Liver (tissue), 3 donors: ENCODE measurements around the gene ERC2.

Source experiments
- CTCF ChIP-seq: fragments of 150-350 bp; IDR thresholded peaks from 2 replicates; pipeline ENCODE4 v1.5.1; 2017; ENCODE audit warnings: improper control_type of control experiment, low read depth, low read length; ENCODE audit not compliant: missing input control
- GABPA ChIP-seq, 2 donors: IDR thresholded peaks in 1 of 2; conservative IDR thresholded peaks in 1 of 2; 2 replicates each; pipeline ENCODE4 v1.6.1; 2016; ENCODE audit warnings: antibody characterized with exemption in 2 of 2, mild to moderate bottlenecking in 1 of 2, moderate library complexity in 1 of 2
- TF ChIP-seq, protein P1 (sequence below): IDR thresholded peaks from 2 replicates; pipeline ENCODE4 v1.6.1; 2016; ENCODE audit warnings: antibody characterized with exemption, mild to moderate bottlenecking
- donor health status: healthy.
- donor health status: healthy.

DNA sequence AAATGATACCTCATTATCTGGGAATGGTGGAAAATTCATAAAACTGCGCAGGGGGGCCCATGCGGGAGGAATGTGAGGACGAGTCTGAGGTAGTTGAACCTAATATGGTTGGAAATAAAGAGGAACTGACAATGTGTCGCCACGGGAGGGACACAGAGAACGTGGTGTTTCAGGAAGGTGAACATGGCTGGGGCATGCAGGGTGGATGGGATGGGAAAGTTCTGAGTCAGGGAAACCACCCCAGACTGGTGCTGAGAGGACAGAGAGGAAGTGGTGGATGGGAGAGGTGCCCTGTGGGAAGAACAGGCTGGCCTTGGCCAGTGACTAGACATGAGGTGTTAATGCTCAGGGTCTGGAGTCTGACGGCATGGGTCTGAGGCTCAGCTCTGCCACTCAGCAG is 844.0 kb downstream of the ERC2 start:
- TF ChIP-seq CTCF (no peak), GABPA (IDR thresholded peaks at IDR 0.05 in 1 of 2, conservative IDR thresholded peaks at IDR 0.05 in 1 of 2) (no peak)
- TF ChIP-seq, protein P1, sequence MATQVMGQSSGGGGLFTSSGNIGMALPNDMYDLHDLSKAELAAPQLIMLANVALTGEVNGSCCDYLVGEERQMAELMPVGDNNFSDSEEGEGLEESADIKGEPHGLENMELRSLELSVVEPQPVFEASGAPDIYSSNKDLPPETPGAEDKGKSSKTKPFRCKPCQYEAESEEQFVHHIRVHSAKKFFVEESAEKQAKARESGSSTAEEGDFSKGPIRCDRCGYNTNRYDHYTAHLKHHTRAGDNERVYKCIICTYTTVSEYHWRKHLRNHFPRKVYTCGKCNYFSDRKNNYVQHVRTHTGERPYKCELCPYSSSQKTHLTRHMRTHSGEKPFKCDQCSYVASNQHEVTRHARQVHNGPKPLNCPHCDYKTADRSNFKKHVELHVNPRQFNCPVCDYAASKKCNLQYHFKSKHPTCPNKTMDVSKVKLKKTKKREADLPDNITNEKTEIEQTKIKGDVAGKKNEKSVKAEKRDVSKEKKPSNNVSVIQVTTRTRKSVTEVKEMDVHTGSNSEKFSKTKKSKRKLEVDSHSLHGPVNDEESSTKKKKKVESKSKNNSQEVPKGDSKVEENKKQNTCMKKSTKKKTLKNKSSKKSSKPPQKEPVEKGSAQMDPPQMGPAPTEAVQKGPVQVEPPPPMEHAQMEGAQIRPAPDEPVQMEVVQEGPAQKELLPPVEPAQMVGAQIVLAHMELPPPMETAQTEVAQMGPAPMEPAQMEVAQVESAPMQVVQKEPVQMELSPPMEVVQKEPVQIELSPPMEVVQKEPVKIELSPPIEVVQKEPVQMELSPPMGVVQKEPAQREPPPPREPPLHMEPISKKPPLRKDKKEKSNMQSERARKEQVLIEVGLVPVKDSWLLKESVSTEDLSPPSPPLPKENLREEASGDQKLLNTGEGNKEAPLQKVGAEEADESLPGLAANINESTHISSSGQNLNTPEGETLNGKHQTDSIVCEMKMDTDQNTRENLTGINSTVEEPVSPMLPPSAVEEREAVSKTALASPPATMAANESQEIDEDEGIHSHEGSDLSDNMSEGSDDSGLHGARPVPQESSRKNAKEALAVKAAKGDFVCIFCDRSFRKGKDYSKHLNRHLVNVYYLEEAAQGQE, result no peak
